BE2C (cell line): ENCODE results near the gene ERGIC3.

Experiments used
- DNase-seq: peaks from one replicate; pipeline ENCODE4 v3.0.0-alpha.2; 2020
- H3K27me3 ChIP-seq: fragments of 250-450 bp; sonication (Bioruptor Pico); 2 replicates; pipeline ENCODE4 v1.5.1; 2020; ENCODE audit warnings: mild to moderate bottlenecking
- H3K36me3 ChIP-seq: fragments of 250-450 bp; sonication (Bioruptor Pico); 2 replicates; pipeline ENCODE4 v1.5.1; 2020; ENCODE audit warnings: mild to moderate bottlenecking
- H3K4me1 ChIP-seq: fragments of 250-450 bp; sonication (Bioruptor Pico); 2 replicates; pipeline ENCODE4 v1.5.1; 2020
- H3K4me3 ChIP-seq: 2 replicates; pipeline ENCODE4 v1.5.1; 2011; ENCODE audit warnings: low read depth, low read length
- H3K9me3 ChIP-seq: fragments of 250-450 bp; sonication (Bioruptor Pico); 2 replicates; pipeline ENCODE4 v1.5.1; 2020
- CTCF ChIP-seq: IDR thresholded peaks from 2 replicates; pipeline ENCODE4 v1.5.1; 2012; ENCODE audit warnings: mild to moderate bottlenecking, low read depth, low read length

Gene ERGIC3

GRCh38 chr20:35603695-35604448 lies 62.0 kb downstream of the ERGIC3 start:
- H3K4me1 ChIP-seq, result no peaks in the 10 kb centered on the region
- peaks cover 9% of the 10 kb centered on the region for H3K27me3 ChIP-seq
- no peaks in the 10 kb centered on the region for H3K9me3 ChIP-seq
- TF ChIP-seq CTCF, result no peak
- H3K4me3 ChIP-seq, result no peak overlapping the region
- no peak for DNase-seq
- H3K36me3 ChIP-seq, result no peaks in the 10 kb centered on the region

- Histone ChIP-seq H3K36me3 (no peaks in the 10 kb centered on the region), H3K4me3 (no peak overlapping the region), H3K9me3 (no peaks in the 10 kb centered on the region), H3K4me1 (no peaks in the 10 kb centered on the region), H3K27me3 (peaks cover 9% of the 10 kb centered on the region)
- peak; percentile 40 for DNase-seq
- TF ChIP-seq CTCF, result peak; percentile 47
These were observed 62.5 kb downstream of the ERGIC3 start for GRCh38 chr20:35604449-35604747.

- Histone ChIP-seq H3K36me3 (no peaks in the 10 kb centered on the region), H3K27me3 (peaks cover 9% of the 10 kb centered on the region), H3K4me1 (no peaks in the 10 kb centered on the region), H3K9me3 (no peaks in the 10 kb centered on the region), H3K4me3 (no peak overlapping the region)
- TF ChIP-seq CTCF, result no peak
- no peak for DNase-seq
These were observed 64.2 kb downstream of the ERGIC3 start for GRCh38 chr20:35606127-35606526.
